HCT116 (cell line): ENCODE measurements around the gene C1QTNF3.

ENCODE experiments used
- CEBPB ChIP-seq: IDR thresholded peaks from 2 replicates; pipeline ENCODE4 v1.6.1; 2012; ENCODE audit warnings: low read depth
- EGR1 ChIP-seq: IDR thresholded peaks from 2 replicates; pipeline ENCODE4 v1.6.1; 2012; ENCODE audit warnings: low read depth
- POLR2A ChIP-seq: IDR thresholded peaks from 2 replicates; pipeline ENCODE4 v1.7.0; 2011; ENCODE audit warnings: borderline replicate concordance; ENCODE audit not compliant: insufficient read depth, insufficient read length; ENCODE audit errors: extremely low read depth
- SIN3A ChIP-seq: IDR thresholded peaks from 2 replicates; pipeline ENCODE4 v1.6.1; 2012; ENCODE audit warnings: low read depth
- YY1 ChIP-seq: IDR thresholded peaks from 2 replicates; pipeline ENCODE4 v1.6.1; 2011; ENCODE audit warnings: low read length, low read depth, moderate library complexity, mild to moderate bottlenecking; ENCODE audit not compliant: insufficient replicate concordance; ENCODE audit errors: extremely low read depth
- TF ChIP-seq, protein P1 (sequence below), 3 experiments: fragments of 200-600 bp in 1 of 3; sonication (generic) in 1 of 3; IDR thresholded peaks in 2 of 3; conservative IDR thresholded peaks in 1 of 3; 2 replicates each; pipeline ENCODE4 v1.5.1; 2012 to 2017; ENCODE audit warnings: low read depth in 2 of 3, low read length in 2 of 3, antibody characterized with exemption in 1 of 3, borderline replicate concordance in 1 of 3, control low read depth in 1 of 3, mild to moderate bottlenecking in 1 of 3, mixed read lengths in 1 of 3, mixed run types in 1 of 3, moderate library complexity in 1 of 3; ENCODE audit not compliant: insufficient read depth in 1 of 3

DNA sequence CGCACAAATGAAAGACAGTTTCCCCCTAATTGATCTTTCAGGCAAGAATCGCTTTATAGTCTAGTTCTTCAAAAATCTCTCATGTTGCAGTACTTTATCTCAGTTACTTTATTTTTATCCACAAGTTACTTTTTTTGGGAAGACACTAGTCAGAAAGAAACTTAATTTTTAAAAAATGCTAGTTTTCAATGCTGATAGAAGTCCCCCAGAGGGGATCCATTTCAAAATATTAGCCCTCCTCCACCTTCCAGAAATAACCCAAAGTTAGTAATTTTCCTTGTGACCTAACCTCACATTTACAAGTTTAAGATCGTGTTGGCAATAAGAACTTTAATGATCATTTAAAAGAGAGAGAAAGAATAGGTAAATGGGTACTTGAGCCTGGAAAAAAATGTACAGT is 11.0 kb downstream of the C1QTNF3 start:
- TF ChIP-seq EGR1, result no peak
- TF ChIP-seq, protein P1, sequence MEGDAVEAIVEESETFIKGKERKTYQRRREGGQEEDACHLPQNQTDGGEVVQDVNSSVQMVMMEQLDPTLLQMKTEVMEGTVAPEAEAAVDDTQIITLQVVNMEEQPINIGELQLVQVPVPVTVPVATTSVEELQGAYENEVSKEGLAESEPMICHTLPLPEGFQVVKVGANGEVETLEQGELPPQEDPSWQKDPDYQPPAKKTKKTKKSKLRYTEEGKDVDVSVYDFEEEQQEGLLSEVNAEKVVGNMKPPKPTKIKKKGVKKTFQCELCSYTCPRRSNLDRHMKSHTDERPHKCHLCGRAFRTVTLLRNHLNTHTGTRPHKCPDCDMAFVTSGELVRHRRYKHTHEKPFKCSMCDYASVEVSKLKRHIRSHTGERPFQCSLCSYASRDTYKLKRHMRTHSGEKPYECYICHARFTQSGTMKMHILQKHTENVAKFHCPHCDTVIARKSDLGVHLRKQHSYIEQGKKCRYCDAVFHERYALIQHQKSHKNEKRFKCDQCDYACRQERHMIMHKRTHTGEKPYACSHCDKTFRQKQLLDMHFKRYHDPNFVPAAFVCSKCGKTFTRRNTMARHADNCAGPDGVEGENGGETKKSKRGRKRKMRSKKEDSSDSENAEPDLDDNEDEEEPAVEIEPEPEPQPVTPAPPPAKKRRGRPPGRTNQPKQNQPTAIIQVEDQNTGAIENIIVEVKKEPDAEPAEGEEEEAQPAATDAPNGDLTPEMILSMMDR (IDR thresholded peaks at IDR 0.05 in 2 of 3, conservative IDR thresholded peaks at IDR 0.05 in 1 of 3; ENCODE audit: borderline replicate concordance in 1 of 3, insufficient read depth in 1 of 3, low read depth in 2 of 3, low read length in 2 of 3), result no peak
- no peak for TF ChIP-seq SIN3A
- no peak for TF ChIP-seq CEBPB
- no peak for TF ChIP-seq POLR2A
- TF ChIP-seq YY1, result no peak
